ENCODE measurements around the gene FOXJ3. TPM values are rescaled to one million over a fixed set of nuclear protein-coding genes. Genes with fewer than 3 reads are reported as not detected.

FOXJ3 gene
- polyA plus RNA-seq, 1 of the 3 experiments (the other 2 are of a cell fraction), result 16.0 TPM

DNA sequence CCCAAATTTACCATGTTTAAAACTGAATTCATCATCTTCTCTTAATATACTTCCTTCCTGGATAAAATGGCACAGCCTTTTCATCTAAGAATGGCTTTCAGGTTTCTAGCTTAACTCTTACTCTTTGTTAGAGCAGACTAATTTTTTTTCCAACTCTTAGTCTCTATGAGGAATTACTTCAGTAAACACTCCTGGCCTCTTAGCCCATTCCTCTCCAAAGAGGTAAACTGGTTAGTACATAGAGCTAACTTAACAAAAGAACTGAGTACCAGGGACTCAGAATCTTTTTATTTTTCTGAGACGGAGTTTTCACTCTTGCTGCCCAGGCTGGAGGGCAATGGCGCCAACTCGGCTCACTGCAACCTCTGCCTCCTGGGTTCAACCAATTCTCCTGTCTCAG is 21.1 kb downstream of the FOXJ3 start:
- Histone ChIP-seq H3K27ac (ENCODE audit: low read depth in 2 of 2, low read length in 1 of 2) (no peak overlapping the region), H3K4me1 (ENCODE audit: control insufficient read depth in 1 of 2, insufficient read depth in 2 of 2, low read depth in 1 of 2, low read length in 1 of 2) (peaks cover 0 to 4% of the 10 kb centered on the region in 2 experiments; a peak in 2 of 4 replicates), H3K27me3 (ENCODE audit: insufficient read depth) (no peaks in the 10 kb centered on the region), H3K4me3 (ENCODE audit: low read depth in 2 of 2, low read length in 1 of 2) (no peak overlapping the region), H3F3A (replicated peaks; ENCODE audit: insufficient read depth) (no peaks in the 10 kb centered on the region), H3K9me3 (no peaks in the 10 kb centered on the region), H3K9ac (no peak overlapping the region), H3K4me2 (no peak overlapping the region), H3K79me2 (ENCODE audit: insufficient read depth) (peaks cover 99% of the 10 kb centered on the region), H4K20me1 (ENCODE audit: insufficient read depth) (peaks cover 80% of the 10 kb centered on the region), H2AFZ (ENCODE audit: low read depth) (no peak overlapping the region), H3K9me2 (no peaks in the 10 kb centered on the region), H3K36me3 (replicated peaks in 1 of 2; ENCODE audit: control insufficient read depth in 1 of 2, insufficient read depth in 2 of 2, low read length in 1 of 2) (peaks cover 0 to 3% of the 10 kb centered on the region in 2 experiments)
- TF ChIP-seq MAX (IDR thresholded peaks at IDR 0.05; ENCODE audit: low read depth) (no peak), FOSL2 (IDR thresholded peaks at IDR 0.05; ENCODE audit: borderline replicate concordance, low read depth) (no peak), ZBTB33 (IDR thresholded peaks at IDR 0.05; ENCODE audit: borderline replicate concordance, low read depth) (no peak), FOXM1 (IDR thresholded peaks at IDR 0.05; ENCODE audit: low read depth) (no peak), TCF12 (IDR thresholded peaks at IDR 0.05) (no peak), GATA2 (CRISPR knock-in tag; IDR thresholded peaks at IDR 0.05) (no peak), USF2 (IDR thresholded peaks at IDR 0.05; ENCODE audit: borderline replicate concordance, low read depth, low read length) (no peak), FOXJ3 (CRISPR knock-in tag; IDR thresholded peaks at IDR 0.05) (no peak), MEF2A (IDR thresholded peaks at IDR 0.05; ENCODE audit: borderline replicate concordance, low read depth) (no peak), POLR2AphosphoS5 (IDR thresholded peaks at IDR 0.05; ENCODE audit: low read depth, low read length) (no peak), CTCF (IDR thresholded peaks at IDR 0.05) (no peak), RXRA (IDR thresholded peaks at IDR 0.05; ENCODE audit: borderline replicate concordance, low read depth) (no peak), NRF1 (IDR thresholded peaks at IDR 0.05; ENCODE audit: low read depth, low read length) (no peak), YY1 (IDR thresholded peaks at IDR 0.05; ENCODE audit: low read depth) (no peak)
- TF ChIP-seq, protein P1, sequence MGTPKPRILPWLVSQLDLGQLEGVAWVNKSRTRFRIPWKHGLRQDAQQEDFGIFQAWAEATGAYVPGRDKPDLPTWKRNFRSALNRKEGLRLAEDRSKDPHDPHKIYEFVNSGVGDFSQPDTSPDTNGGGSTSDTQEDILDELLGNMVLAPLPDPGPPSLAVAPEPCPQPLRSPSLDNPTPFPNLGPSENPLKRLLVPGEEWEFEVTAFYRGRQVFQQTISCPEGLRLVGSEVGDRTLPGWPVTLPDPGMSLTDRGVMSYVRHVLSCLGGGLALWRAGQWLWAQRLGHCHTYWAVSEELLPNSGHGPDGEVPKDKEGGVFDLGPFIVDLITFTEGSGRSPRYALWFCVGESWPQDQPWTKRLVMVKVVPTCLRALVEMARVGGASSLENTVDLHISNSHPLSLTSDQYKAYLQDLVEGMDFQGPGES (IDR thresholded peaks at IDR 0.05; ENCODE audit: low read depth, low read length), result no peak
- 97% methylated on average over 3 of the region's 3 CpGs for WGBS (ENCODE audit: low lambda C conversion rate)
- CTCF ChIA-PET, result interaction anchor here (1.0 to 1.1 kb wide), 2 partner anchors 9 to 77 kb away, joined by 3 read pairs; no protein-coding TSS in a partner anchor
- DNase-seq, result no peak
- POLR2A ChIA-PET, result no interaction called here
